ENCODE measurements around the gene INIP. TPM values are rescaled to one million over a fixed set of nuclear protein-coding genes. Genes with fewer than 3 reads are reported as not detected.

The INIP gene
- total RNA-seq, 2 donors from 2014 or later: 26.1 to 36.1 TPM

DNA sequence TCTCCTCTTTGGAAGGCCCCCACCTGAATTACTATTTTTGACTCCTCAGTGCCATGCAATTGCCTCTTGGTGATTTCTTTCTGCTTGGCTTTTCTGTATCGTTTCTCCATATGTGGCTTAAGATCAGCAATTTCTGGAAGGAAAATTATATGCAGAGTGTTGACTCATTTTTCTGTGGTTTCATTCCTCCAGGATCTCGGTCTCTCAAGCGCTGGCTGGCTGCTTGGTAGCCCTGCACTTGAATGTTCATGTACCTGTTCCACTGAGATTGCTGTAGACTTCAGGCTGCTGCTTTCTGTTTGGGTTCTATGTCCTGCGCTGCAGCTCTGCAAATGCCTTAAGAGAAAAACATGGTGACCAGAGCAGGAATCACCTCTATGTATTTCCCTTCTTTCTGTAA, 77.6 kb downstream of the INIP start:
- Histone ChIP-seq H3K27ac (no peak overlapping the region), H3K27me3 (peaks cover 6% of the 10 kb centered on the region), H3K9ac (ENCODE audit: low read depth in 2 of 2, low read length in 2 of 2) (no peak overlapping the region), H3K9me3 (no peaks in the 10 kb centered on the region), H3K4me1 (no peaks in the 10 kb centered on the region), H3K4me3 (no peak overlapping the region), H3K36me3 (no peaks in the 10 kb centered on the region)
- TF ChIP-seq, protein P1, sequence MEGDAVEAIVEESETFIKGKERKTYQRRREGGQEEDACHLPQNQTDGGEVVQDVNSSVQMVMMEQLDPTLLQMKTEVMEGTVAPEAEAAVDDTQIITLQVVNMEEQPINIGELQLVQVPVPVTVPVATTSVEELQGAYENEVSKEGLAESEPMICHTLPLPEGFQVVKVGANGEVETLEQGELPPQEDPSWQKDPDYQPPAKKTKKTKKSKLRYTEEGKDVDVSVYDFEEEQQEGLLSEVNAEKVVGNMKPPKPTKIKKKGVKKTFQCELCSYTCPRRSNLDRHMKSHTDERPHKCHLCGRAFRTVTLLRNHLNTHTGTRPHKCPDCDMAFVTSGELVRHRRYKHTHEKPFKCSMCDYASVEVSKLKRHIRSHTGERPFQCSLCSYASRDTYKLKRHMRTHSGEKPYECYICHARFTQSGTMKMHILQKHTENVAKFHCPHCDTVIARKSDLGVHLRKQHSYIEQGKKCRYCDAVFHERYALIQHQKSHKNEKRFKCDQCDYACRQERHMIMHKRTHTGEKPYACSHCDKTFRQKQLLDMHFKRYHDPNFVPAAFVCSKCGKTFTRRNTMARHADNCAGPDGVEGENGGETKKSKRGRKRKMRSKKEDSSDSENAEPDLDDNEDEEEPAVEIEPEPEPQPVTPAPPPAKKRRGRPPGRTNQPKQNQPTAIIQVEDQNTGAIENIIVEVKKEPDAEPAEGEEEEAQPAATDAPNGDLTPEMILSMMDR (IDR thresholded peaks at IDR 0.05): no peak
- no peak for DNase-seq
- intact Hi-C loops (cut with DNase I): no loop called here

Other genes with a start within 250 kb of the INIP start
- 10 to 100 TPM in 1 of 2 donors, 1 to 10 TPM in 1; 9.0 to 10.6 TPM for gene KIAA1958, start 231.3 kb downstream of the INIP start, total RNA-seq
- gene SNX30, start 32.6 kb upstream of the INIP start, total RNA-seq: 10 to 100 TPM; 17.1 to 30.3 TPM
- not detected for gene SLC46A2, start 172.8 kb upstream of the INIP start, total RNA-seq

Measured in colonic mucosa (tissue), 4 donors.